GM19238 (cell line): ENCODE data around the gene ERCC2.
"Not testable (repeated sequence)": the region's sequence is repeated elsewhere in the genome, so short reads cannot be mapped to it uniquely, and the experiment has no call there.

ENCODE experiments used
- DNase-seq: peaks from one replicate; pipeline ENCODE4 v3.0.0; 2011; ENCODE audit warnings: low spot score; ENCODE audit not compliant: insufficient read length

Gene ERCC2

GRCh38 chr19:45370410-45371204, at the start of gene ERCC2:
ERCC2 (minus strand) TSS chr19:45370573; CDS start chr19:45370540, 33 bp downstream.
- peak; percentile 100 for DNase-seq

DNA sequence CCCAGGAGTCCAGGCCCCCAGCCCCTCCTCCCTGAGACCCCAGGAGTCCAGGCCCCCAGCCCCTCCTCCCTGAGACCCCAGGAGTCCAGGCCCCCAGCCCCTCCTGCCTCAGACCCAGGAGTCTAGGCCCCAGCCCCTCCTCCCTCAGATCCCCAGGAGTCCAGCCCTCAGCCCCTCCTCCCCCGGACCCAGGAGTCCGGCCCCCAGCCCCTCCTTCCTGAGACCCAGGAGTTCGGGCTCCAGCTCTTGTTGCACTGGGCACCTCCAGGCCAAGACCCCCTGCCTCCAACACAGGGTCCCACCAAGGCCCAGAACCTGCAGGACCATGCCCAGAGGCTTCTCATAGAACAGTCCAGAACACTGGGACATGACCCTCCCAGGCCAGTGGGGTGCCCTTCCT, 49.5 kb upstream of the ERCC2 start:
- DNase-seq: no peak

DNA sequence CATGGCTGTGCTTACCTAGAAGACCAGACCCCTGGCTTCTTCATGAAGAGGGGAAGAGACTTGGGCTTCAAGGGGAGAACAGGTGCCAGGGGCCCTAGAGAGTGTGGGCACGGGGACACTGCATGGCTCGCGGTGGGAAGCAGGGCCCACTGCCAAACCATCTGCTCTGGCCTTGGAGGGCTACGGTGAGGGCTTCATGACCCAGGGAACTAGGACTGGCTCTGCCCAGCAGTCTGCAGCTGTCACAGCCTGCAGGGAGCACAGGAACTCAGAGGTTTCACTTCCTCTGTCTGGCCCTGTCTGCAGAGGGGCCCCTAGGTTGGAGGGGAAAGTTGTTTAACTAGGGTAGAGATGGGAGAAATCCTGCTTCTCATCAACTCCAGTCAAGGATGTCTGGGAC, 49.0 kb upstream of the ERCC2 start:
- peak; percentile 86 for DNase-seq

- no peak for DNase-seq
Observed at GRCh38 chr19:45418802-45419201, 48.4 kb upstream of the ERCC2 start.

DNA sequence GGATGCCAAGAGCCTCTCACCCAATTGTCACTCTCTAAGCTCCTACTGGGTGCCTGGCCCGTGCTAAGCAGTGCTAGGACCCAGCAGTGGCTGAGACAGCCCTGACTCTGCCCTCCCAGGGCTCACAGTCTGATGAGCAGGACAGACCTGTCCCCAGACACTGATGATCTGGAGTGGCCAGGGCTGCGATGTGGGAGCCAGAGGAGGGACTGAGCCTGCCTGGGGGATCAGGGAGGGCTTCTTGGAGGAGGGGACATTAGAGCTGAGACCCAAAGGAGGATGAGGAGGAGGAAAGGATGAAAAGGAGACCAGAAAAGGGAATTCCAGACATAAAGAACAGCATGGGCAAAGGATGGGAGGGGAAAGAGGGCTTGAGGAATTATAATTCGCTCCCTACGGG, 46.8 kb upstream of the ERCC2 start:
- no peak for DNase-seq

- no peak for DNase-seq
Observed at GRCh38 chr19:45414468-45414867, 44.1 kb upstream of the ERCC2 start.

GRCh38 chr19:45413497-45413896, 43.1 kb upstream of the ERCC2 start:
- DNase-seq: no peak

DNA sequence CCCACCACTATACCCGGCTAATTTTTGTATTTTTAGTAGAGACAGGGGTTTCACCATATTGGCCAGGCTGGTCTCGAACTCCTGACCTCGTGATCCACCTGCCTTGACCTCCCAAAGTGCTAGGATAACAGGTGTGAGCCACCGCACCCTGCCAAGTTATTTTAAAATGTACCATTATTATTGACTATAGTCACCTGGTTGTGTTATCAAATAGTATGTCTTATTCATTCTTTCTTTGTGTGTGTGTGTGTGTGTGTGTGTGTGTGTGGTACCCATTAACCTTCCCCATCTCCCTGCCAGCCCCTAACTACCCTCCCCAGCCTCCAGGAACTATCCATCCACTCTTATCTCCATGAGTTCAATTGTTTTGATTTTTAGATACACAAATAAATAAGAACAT, 40.0 kb upstream of the ERCC2 start:
- not testable (repeated sequence) for DNase-seq

DNA sequence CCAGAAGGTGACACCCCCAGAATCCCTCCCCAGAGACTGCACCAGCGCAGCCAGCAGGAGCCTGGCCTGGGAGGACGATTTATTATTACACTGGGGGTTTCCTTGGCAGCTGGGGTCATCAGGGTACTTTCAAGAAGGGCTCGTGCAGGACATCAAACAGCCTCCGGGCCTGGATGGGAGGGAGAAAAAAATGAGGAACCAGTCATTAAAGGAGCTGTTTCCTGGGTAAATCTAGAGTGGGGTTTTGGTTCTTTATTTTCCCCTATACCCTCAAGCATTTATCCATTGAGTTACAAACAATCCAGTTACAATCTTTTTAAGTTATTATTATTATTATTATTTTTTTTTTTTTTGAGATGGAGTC, 39.2 kb upstream of the ERCC2 start:
- DNase-seq: no peak

DNA sequence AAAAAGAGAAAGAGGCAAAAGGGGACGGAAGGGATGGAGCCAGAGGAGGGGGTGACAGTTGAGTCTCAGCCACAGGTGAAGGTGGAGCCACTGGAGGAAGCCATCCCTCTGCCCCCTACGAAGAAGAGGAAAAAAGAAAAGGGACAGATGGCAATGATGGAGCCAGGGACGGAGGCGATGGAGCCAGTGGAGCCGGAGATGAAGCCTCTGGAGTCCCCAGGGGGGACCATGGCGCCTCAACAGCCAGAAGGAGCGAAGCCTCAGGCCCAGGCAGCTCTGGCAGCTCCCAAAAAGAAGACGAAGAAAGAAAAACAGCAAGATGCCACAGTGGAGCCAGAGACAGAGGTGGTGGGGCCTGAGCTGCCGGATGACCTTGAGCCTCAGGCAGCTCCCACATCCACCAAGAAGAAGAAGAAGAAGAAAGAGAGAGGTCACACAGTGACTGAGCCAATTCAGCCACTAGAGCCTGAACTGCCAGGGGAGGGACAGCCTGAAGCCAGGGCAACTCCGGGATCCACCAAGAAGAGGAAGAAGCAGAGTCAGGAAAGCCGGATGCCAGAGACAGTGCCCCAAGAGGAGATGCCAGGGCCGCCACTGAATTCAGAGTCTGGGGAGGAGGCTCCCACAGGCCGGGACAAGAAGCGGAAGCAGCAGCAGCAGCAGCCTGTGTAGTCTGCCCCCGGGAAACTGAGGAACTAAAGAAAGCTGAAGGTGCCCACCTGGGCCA, 38.6 kb upstream of the ERCC2 start:
- DNase-seq: no peak

DNA sequence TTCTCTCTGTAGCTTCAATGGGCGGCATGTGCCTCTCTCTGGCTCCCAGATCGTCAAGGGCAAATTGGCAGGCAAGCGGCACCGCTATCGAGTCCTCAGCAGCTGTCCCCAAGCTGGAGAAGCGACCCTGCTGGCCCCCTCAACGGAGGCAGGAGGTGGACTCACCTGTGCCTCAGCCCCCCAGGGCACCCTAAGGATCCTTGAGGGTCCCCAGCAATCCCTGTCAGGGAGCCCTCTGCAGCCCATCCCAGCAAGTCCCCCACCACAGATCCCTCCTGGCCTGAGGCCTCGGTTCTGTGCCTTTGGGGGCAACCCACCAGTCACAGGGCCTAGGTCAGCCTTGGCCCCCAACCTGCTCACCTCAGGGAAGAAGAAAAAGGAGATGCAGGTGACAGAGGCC, 37.7 kb upstream of the ERCC2 start:
- no peak for DNase-seq

DNA sequence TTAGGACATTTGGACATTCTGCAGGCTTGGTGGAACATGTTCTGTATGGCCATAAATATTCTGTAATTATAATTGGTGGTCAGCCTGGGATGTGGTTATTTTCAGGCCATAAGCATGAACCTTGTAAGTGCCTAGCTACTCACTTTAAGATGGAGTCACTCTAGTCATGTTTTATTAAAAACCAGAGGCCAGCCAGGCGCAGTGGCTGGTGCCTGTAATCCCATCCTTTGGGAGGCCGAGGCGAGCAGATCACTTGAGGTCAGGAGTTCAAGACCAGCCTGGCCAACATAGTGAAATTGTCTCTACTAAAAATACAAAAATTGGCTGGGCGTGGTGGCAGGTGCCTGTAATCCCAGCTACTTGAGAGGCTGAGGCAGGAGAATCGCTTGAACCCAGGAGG, 37.2 kb upstream of the ERCC2 start:
- DNase-seq: not testable (repeated sequence)

GRCh38 chr19:45407091-45407375, 36.7 kb upstream of the ERCC2 start:
- DNase-seq: no peak

DNA sequence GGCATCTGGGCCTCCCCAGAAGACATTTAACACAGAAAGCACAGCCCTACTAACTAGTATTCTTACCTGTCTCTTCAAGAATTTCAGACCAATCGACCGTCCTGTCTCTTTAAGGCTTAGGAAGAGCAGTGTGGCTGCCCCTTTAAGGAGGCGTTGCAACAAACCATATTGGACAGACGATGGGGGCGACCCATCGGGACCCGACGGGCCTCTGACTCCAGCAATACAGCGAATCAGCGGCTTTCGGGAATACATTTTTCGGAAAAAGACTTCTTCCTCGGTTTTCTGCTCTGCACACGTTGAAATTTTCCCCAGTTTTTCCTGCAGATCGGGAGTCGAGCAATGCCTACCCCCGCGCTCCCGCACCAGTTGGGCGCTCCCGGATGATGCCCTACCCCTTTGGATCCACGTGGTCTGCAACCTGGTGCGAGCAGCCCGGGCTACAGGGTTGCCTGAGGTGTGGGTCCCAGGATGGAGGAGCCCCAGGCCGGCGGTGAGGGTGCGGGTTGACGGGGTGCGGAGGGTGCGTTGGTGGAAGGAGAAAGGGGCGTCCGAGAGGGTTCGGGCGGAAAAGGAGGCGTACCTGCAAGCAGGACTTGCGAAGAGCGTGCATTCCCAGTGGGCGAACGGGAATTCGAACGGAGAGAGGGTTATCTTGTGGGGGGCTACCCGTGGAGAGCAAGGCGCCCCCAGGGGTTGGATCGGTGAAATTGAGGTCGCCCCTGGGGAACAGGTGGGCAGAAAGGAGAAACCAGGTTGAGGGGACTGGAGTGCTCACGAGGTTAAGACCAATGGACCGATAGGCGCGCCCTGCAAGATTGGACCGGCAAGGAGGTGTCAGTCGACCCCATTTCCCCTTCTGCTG, 36.1 kb upstream of the ERCC2 start, which contains the start of gene POLR1G:
Gene POLR1G (plus strand): TSS at position 419 of the 865 bp plus-strand sequence. CDS start 53 bp downstream, at position 472.
- peak; percentile 93 for DNase-seq

- DNase-seq: peak; percentile 92
Observed at GRCh38 chr19:45405435-45406225, 35.3 kb upstream of the ERCC2 start.

DNA sequence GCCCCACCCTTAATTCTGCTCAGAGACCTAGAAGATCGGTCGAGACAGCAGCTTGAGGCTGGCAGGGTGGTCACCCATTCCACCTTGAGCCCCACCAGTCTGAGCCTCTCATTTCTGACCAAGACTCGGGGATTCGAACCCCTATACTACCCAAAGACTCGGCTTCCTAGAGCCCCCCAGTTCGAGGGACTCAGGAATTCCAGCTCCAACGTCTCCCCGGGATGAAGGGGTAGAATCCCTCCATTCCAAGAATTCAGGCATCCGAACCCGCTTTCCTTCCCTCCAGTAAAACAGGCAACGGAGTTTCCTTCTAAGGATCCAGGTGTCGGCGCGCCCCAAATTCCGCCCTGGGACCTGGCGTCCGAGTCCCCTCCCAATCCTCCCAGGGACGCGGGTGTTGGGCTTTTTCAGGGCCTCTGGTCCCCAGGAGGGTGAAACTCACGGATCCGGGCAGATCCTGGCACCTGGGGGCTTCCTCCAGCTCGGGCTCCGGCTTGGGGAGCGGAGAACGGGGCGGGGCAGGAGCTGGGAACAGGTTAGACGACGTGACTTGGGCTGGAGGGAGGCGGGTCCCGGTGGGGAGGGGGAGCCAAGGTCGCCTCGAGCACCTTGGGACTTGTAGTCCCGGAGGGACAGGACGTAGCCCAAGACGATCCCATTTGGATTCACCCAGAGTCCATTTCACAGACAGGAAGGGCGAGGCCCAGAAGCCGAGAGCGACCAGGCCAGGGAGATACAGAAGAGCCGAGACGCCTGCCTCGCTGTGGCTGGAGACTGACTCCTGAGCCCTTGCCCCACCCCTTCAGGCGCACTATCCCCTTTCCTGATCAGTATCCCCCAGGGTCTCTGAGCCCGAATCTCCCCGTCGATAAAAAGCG, 34.4 kb upstream of the ERCC2 start, which contains the start of gene PPP1R13L:
Gene PPP1R13L (minus strand): TSS at position 513 of the 878 bp plus-strand sequence. CDS start 6,751 bp downstream, outside the sequence.
- peak; percentile 84 for DNase-seq

GRCh38 chr19:45403781-45404556, 33.6 kb upstream of the ERCC2 start:
- peak; percentile 72 for DNase-seq

DNA sequence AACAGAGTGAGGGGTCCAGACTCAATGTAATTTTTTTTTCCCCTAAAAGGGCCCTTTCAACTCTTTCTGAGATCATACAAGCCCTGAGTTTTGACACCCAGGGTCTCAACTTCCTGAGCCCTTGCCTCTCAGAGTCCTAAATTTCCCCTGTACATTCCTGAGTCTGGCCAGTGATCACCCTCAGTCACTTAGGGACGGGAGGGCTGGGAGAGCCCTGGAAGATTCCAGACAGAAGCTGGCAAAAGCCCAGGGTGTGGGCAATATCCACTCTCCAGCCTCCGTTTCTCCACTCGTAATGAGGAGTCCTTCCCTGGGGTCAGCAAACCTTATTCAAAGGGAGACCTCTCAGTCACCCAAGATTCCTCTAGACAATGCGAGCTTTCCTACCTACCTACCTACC, 32.9 kb upstream of the ERCC2 start:
- DNase-seq: no peak
